ENCODE results near the gene SSU72.
"Not testable (repeated sequence)": the region's sequence is repeated elsewhere in the genome, so short reads cannot be mapped to it uniquely, and the experiment has no call there.

The SSU72 gene

GRCh38 chr1:1560178-1560577, 14.5 kb downstream of the SSU72 start:
- no peak for DNase-seq (ENCODE audit: low read depth in 2 of 2)

- DNase-seq (ENCODE audit: low read depth in 2 of 2), result no peak
Observed at GRCh38 chr1:1559066-1559465, 15.6 kb downstream of the SSU72 start.

GRCh38 chr1:1558591-1558990, 16.1 kb downstream of the SSU72 start:
- no peak for DNase-seq (ENCODE audit: low read depth in 2 of 2)

- DNase-seq (ENCODE audit: low read depth in 2 of 2), result not testable (repeated sequence)
Observed at GRCh38 chr1:1557688-1558087, 17.0 kb downstream of the SSU72 start.

- DNase-seq (ENCODE audit: low read depth in 2 of 2), result not testable (repeated sequence)
Observed at GRCh38 chr1:1556961-1557360, 17.7 kb downstream of the SSU72 start.

- no peak for DNase-seq (ENCODE audit: low read depth in 2 of 2)
Observed at GRCh38 chr1:1556505-1556904, 18.2 kb downstream of the SSU72 start.

- no peak for DNase-seq (ENCODE audit: low read depth in 2 of 2)
Observed at GRCh38 chr1:1554926-1555915, 19.4 kb downstream of the SSU72 start.

GRCh38 chr1:1554550-1554925, 20.1 kb downstream of the SSU72 start:
- DNase-seq (ENCODE audit: low read depth in 2 of 2), result no peak

GRCh38 chr1:1553821-1554494, 20.7 kb downstream of the SSU72 start:
- no peak for DNase-seq (ENCODE audit: low read depth in 2 of 2)

GRCh38 chr1:1552263-1552639, 22.4 kb downstream of the SSU72 start:
- DNase-seq (ENCODE audit: low read depth in 2 of 2), result no peak

- DNase-seq (ENCODE audit: low read depth in 2 of 2), result no peak
Observed at GRCh38 chr1:1551524-1552262, 23.0 kb downstream of the SSU72 start.

GRCh38 chr1:1550591-1551432, 23.9 kb downstream of the SSU72 start:
- DNase-seq (ENCODE audit: low read depth in 2 of 2), result no peak

GRCh38 chr1:1550087-1550486, 24.6 kb downstream of the SSU72 start:
- no peak for DNase-seq (ENCODE audit: low read depth in 2 of 2)

GRCh38 chr1:1548591-1548990, 26.1 kb downstream of the SSU72 start:
- no peak for DNase-seq (ENCODE audit: low read depth in 2 of 2)

GRCh38 chr1:1547476-1547875, 27.2 kb downstream of the SSU72 start:
- DNase-seq (ENCODE audit: low read depth in 2 of 2), result no peak

- no peak for DNase-seq (ENCODE audit: low read depth in 2 of 2)
Observed at GRCh38 chr1:1547011-1547410, 27.7 kb downstream of the SSU72 start.

GRCh38 chr1:1545946-1546737, 28.5 kb downstream of the SSU72 start:
- no peak for DNase-seq (ENCODE audit: low read depth in 2 of 2)

GRCh38 chr1:1544544-1544943, 30.1 kb downstream of the SSU72 start:
- no peak for DNase-seq (ENCODE audit: low read depth in 2 of 2)

- DNase-seq (ENCODE audit: low read depth in 2 of 2), result no peak
Observed at GRCh38 chr1:1543706-1544099, 31.0 kb downstream of the SSU72 start.
